SKM-1 treated with dmso at 0.1 percent for 144 hours (cell line): ENCODE data around the gene SERPINH1.
"Not testable (repeated sequence)": the region's sequence is repeated elsewhere in the genome, so short reads cannot be mapped to it uniquely, and the experiment has no call there.

ENCODE experiments used
- DNase-seq: peaks from one replicate; lab custom pipeline; 2025; ENCODE audit not compliant: unreplicated experiment; lab: John Stamatoyannopoulos, UW

Gene SERPINH1

GRCh38 chr11:75572744-75573143 is 10.7 kb downstream of the SERPINH1 start:
- no peak for DNase-seq

DNA sequence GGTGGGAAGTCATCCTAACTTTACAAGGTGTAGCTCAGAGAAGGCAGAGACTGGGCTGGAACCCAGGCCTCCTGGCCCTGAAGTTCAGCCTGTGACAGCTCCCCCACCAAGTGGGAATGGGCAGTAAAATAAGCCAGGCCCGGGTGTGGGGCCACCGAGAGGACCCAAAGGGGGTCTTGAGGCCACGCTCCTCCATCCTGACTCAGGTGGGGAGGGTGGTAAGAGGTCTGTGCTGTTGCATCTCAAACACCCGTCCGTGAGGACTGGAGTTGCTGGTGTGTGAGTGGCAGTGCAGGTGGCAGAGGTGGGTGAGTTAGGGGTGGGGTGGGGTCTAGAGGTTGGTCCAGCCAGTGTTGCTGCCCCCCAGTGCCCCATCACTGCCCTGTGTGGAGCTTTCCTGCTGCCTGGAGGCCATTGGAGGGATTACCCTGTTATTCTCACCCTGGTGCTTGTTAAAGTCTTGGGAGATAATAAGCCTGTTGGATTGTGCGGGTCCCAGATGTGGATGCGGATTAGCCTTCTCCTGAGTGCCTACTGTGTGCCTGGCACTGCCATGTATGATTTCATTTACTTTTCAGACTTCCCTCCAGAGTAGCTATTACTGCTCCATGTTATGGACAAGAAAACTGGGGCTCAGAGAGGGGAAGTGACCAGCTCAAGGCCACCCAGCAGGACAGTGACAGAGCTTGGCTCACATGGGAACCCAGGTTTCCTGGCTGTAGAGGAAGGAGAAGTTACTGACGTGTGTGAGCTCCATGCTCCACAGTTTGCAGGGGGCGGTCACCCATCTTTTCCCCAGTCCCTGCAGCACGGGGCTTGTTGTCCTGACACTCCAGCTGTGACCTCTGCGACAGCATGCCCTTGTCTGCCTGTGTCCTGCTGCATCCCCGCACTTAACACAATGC is 12.9 kb downstream of the SERPINH1 start:
- no peak for DNase-seq

GRCh38 chr11:75576017-75576416 is 14.0 kb downstream of the SERPINH1 start:
- no peak for DNase-seq

GRCh38 chr11:75576499-75576918 is 14.5 kb downstream of the SERPINH1 start:
- peak; percentile 87 for DNase-seq

DNA sequence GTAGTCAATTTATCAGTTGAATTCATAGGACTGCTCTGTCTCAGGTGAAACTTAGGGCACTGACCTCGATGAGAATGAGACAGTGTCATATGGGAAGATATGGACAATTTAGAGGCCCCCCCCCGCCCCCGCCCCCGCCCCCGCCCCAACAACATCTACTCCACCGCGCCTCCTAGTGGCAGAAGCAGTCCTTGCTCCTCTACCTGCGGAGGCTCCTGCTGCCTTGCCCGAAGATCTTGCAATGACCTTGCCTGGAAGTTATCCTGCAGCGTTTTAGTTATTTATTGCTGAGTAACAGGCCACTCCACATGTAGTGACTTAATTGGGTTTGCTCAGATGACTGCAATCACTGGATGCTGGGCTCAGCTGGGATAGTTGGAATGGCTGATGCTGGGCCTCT is 15.2 kb downstream of the SERPINH1 start:
- peak; percentile 46 for DNase-seq

DNA sequence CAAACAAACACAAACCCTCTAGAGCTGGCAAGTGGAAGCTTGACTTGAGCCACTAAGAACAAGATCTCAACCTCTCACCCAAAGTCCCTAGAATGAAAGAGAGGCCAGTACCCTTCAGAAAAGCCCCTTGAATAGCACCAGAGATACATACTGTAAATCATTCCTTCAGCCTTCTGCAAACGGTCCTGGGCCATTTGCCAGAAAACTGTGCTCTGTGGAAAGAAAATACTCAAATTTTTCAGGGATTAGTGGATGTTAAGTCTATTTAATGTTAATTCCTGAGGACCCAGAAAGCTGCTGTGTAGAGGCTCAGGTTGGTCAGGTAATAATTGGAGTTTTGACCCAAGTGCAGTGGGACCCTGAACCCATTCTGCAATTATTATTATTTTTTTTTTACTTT is 16.9 kb downstream of the SERPINH1 start:
- no peak for DNase-seq

DNA sequence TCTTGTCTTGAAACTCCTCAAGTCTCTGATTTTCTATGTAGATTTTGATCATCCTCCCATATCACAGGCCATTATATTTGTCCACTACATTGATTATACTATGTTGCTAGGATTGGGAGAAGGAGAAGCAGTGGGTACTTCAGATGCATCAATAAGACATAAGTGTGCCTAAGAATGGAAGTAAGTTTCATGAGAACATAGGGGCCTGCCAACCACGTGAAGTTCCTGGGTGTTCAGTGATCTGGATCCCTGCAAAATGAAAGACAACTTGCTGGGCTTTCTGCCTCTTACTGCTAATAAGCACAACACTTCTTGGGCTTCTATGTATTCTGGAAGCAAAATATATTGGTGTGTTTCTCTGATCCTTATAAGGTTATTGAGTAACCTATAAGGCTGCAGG is 17.8 kb downstream of the SERPINH1 start:
- no peak for DNase-seq

DNA sequence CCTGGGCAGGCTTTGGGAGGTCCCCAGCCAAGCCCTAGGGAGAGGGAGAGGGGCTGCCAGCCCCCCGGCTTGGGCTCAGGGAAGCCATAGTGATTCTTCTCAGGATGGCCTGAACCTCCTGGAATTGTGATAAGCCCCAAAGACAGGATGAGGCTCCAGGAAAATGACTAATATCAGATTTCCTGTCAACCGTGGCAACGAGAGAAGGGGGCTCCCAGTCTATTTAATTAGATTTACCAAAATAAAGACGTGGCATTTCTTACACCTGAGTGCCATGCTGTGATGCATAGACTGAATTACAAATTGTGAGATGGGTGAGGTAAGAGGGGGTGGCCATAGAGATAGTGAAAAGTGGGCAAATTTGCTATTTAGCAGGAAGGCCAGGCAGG is 20.4 kb downstream of the SERPINH1 start:
- DNase-seq, result no peak

GRCh38 chr11:75582895-75583717 is 21.1 kb downstream of the SERPINH1 start:
- peak; percentile 56 for DNase-seq

DNA sequence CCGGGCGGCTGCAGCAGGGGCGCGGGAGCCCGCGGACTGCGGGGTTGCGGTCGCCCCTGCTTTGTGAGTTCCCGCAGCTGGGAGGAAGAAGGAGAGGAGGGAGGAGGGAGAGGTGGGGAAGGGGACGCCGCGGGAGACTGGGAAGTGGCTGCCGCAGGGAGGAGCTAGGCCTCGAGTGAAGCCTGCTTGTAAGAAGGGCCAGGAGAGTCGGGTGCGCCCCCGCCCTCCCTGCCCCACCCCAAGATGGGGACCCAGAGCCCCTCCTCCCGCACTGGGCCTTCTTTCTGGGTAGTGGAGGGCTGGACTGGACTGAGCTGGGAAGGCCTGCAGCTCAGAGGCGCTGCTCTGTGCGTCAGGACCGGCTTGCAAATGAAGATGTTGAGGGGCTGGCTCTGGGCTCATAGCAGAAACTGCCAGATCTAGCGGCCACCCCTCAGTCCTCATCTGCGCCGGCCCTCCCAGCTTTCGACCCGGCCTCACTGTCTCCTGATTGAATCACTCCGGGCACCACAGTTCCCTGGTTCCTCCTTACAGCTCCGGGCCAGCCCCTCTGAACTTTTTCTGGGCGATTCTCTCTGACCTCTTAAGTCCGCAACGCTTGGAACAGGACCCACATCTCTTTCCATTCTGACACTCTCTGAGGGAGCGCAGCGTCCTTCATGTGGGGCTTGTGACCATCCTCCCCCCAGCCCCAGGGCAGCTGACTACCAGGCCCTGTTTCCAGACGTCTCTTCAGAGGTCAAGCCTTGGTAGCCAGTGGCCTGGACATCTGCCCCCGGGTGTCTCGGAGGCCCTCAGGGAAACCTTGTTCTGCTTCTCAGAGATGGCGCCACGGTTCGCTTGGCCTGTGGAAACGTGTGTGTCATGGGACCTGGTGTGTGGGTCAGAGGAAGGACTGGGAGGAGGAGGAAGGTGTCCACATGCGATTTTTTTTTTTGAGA is 21.9 kb downstream of the SERPINH1 start:
- DNase-seq, result no peak

GRCh38 chr11:75584659-75585292 is 22.7 kb downstream of the SERPINH1 start:
- DNase-seq, result not testable (repeated sequence)

GRCh38 chr11:75585293-75585670 is 23.2 kb downstream of the SERPINH1 start:
- DNase-seq, result no peak

DNA sequence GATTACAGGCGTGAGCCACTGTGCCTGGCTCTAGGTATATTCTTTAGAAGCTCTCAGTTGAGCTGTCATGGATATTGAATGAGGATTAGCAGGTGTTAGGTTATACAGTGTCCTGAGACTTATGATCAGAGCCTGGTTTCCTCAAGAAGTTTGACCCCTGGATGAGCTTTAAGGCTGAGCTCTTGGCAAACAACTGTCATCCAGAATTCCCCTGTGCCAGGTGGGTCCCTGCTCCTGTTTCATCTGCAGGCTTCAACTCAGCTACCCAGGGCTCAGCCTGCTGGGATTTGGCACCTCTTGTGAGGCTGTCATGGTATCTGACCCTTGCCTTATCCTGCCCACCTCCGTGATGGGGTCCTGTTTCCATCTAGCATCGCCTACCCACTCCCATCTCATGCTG is 24.3 kb downstream of the SERPINH1 start:
- DNase-seq, result no peak

DNA sequence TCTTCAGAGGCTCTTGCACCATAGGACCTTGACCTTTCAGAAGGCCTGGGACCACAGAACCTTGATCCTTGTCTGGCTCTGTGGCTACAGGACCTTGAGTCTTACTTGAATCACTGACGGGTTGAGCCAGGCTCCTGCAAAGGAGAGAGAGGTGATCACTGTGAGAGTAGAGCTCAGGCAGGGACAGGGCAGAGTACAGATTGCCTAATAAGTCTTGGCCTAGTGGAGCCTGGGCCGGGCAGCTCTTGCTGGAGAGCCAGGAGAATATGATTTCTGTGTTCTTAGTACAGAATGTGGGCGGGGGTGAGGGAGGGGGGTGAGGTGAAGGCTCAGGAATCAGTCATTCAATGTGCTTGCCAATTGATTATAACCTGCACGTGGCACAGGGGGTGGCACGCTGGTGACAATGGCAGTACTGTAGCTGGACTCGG is 26.0 kb downstream of the SERPINH1 start:
- no peak for DNase-seq

GRCh38 chr11:75589051-75589450 is 27.0 kb downstream of the SERPINH1 start:
- no peak for DNase-seq

- DNase-seq, result no peak
These were observed 27.9 kb downstream of the SERPINH1 start for GRCh38 chr11:75589933-75590332.

GRCh38 chr11:75591371-75591770 is 29.3 kb downstream of the SERPINH1 start:
- DNase-seq, result no peak

GRCh38 chr11:75591966-75592365 is 29.9 kb downstream of the SERPINH1 start:
- no peak for DNase-seq

DNA sequence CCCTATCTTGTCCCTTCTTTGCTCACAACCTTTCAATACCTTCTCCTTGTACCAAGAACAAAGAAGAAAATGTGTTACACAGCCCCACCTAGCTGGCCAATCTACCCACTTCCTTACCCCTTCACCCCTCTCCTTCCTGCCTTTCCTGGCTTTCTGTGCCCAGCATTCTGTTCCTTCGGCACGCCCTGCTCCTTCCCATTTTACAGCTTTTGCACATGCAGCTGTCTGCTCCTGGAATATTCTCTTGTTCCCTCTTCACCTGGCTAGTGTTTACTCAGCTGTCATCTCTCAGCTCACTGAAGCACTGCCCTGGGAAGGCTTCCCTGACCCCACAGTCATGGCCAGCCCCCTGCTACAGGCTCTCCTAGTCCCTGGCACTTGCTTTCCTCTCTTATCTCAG is 30.7 kb downstream of the SERPINH1 start:
- DNase-seq, result no peak

DNA sequence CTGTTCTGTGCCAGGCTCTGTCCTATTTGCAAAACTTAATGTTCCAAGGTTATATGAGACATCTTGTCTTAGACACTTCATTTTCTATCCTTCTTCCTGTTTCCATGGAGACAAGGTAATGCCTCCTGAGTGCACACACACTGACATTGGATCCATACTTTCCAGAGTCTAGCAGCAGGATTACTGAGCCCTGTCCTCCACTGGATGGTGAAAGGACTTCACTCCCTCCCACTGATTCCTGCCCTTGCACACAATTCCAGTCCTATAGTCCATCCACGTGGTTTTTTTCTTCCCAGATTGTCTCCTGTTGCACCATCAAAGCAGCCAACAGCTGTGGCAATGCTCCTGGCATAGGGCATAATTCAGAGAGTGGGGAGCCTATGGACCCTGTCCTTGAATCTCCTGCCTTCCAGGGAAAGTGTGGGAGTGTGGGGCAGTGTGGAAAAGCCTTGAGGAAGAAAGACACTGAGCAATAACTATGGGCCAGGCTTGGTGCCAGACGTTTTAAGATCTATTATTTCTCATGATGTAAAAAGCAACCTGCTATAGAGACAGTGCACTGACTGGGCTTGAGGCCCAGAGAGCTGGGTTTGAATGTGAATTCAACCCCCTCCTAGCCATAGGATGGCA is 31.3 kb downstream of the SERPINH1 start:
- no peak for DNase-seq
